ENCODE data around the gene UBE2E1. TPM values are rescaled to one million over a fixed set of nuclear protein-coding genes. Genes with fewer than 3 reads are reported as not detected.
"Not testable (repeated sequence)": the region's sequence is repeated elsewhere in the genome, so short reads cannot be mapped to it uniquely, and the experiment has no call there.

The UBE2E1 gene
- total RNA-seq, 4 donors from 2014 or later = 82.4 to 126 (median 115) TPM

DNA sequence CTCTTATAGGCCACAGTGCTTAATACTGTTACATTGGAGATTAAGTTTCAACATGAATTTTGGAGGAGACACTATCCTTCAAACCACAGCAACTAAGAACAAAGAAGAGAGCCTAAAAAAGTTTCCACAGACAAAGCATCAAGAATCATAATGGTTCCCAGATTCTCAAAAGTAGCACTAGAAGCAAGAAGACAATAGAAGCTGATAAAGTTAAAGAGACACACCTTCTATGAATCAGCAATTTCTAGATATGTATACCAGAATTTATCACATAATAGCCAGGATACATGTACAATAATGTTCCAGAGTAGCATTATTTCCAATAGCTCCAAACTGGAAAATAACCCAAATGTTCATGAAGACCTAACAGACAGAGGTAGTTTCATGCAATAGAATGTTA, 98.8 kb downstream of the UBE2E1 start:
- TF ChIP-seq POLR2A (IDR thresholded peaks at IDR 0.05; ENCODE audit: low read depth) = no peak
- no peak for TF ChIP-seq CTCF (IDR thresholded peaks at IDR 0.05)
- TF ChIP-seq POLR2AphosphoS5 (IDR thresholded peaks at IDR 0.05) = no peak
- no peak for TF ChIP-seq EP300 (IDR thresholded peaks at IDR 0.05)
- Histone ChIP-seq H3K27me3 (no peaks in the 10 kb centered on the region), H3K4me1 (no peaks in the 10 kb centered on the region), H3K36me3 (peaks cover 4 to 44% (median 29%) of the 10 kb centered on the region in 4 donors), H3K4me3 (no peak overlapping the region), H3K27ac (replicated peaks in 1 of 4) (no peak overlapping the region), H3K9me3 (no peaks in the 10 kb centered on the region)
- intact Hi-C loops (cut with DNase I) = no loop called here
- no peak for DNase-seq (ENCODE audit: extremely low spot score)

GRCh38 chr3:23909341-23909740, 103.6 kb downstream of the UBE2E1 start:
- peaks cover 0 to 37% (median 26%) of the 10 kb centered on the region in 4 donors for H3K36me3 ChIP-seq
- H3K4me3 ChIP-seq = no peak overlapping the region
- no peak for DNase-seq (ENCODE audit: extremely low spot score)
- H3K4me1 ChIP-seq = peaks cover 0 to 12% (median 5%) of the 10 kb centered on the region in 4 donors
- no peak overlapping the region for H3K27ac ChIP-seq (replicated peaks in 1 of 4)
- TF ChIP-seq POLR2AphosphoS5 (IDR thresholded peaks at IDR 0.05) = no peak
- no peak for TF ChIP-seq CTCF (IDR thresholded peaks at IDR 0.05)
- TF ChIP-seq POLR2A (IDR thresholded peaks at IDR 0.05; ENCODE audit: low read depth) = no peak
- TF ChIP-seq EP300 (IDR thresholded peaks at IDR 0.05) = no peak
- WGBS = 92% methylated on average over 7 of the region's 7 CpGs
- intact Hi-C loops (cut with DNase I) = no loop called here
- H3K9me3 ChIP-seq = no peaks in the 10 kb centered on the region
- no peaks in the 10 kb centered on the region for H3K27me3 ChIP-seq

DNA sequence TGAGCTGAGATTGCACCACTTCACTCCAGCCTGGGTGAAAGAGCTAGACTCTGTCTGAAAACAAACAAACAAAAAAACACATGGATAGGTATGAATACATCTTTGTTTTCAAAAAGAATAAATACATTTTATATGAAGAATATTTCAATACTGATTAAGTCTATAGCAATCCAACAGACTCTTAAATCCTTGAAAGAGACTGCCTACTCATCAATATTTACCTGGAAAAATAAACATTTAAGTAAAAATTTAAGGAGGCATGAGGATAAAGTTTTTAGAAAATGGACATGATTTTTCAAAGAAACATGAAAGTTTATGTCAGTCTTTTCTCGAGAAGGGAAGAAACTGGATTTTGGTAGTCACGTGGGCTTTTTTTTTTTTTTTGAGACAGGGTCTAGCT, 105.6 kb downstream of the UBE2E1 start:
- no peak overlapping the region for H3K4me3 ChIP-seq
- intact Hi-C loops (cut with DNase I) = no loop called here
- peaks cover 0 to 37% (median 26%) of the 10 kb centered on the region in 4 donors for H3K36me3 ChIP-seq
- no peak overlapping the region for H3K27ac ChIP-seq (replicated peaks in 1 of 4)
- peaks cover 9 to 30% (median 21%) of the 10 kb centered on the region in 4 donors for H3K4me1 ChIP-seq
- DNase-seq (ENCODE audit: extremely low spot score) = no peak
- no peaks in the 10 kb centered on the region for H3K27me3 ChIP-seq
- WGBS = 98% methylated on average over 2 of the region's 2 CpGs
- TF ChIP-seq EP300 (IDR thresholded peaks at IDR 0.05) = no peak
- TF ChIP-seq POLR2AphosphoS5 (IDR thresholded peaks at IDR 0.05) = no peak
- no peak for TF ChIP-seq CTCF (IDR thresholded peaks at IDR 0.05)
- no peak for TF ChIP-seq POLR2A (IDR thresholded peaks at IDR 0.05; ENCODE audit: low read depth)
- H3K9me3 ChIP-seq = no peaks in the 10 kb centered on the region

- H3K27me3 ChIP-seq; H3K9me3 ChIP-seq; H3K27ac ChIP-seq (replicated peaks in 1 of 4); DNase-seq (ENCODE audit: extremely low spot score); H3K4me3 ChIP-seq; intact Hi-C loops (cut with DNase I): not testable (repeated sequence)
- peaks cover 9 to 30% (median 22%) of the 10 kb centered on the region in 4 donors for H3K4me1 ChIP-seq
- WGBS = 98% methylated on average over 3 of the region's 3 CpGs
- peaks cover 0 to 30% (median 22%) of the 10 kb centered on the region in 4 donors for H3K36me3 ChIP-seq
These were observed 106.6 kb downstream of the UBE2E1 start for GRCh38 chr3:23912335-23912734.

- no peak for DNase-seq (ENCODE audit: extremely low spot score)
- no peak overlapping the region for H3K27ac ChIP-seq (replicated peaks in 1 of 4)
- no peaks in the 10 kb centered on the region for H3K9me3 ChIP-seq
- 80% methylated on average over 1 of the region's 1 CpG for WGBS
- H3K4me3 ChIP-seq = no peak overlapping the region
- no peaks in the 10 kb centered on the region for H3K27me3 ChIP-seq
- intact Hi-C loops (cut with DNase I) = no loop called here
- peaks cover 11 to 35% (median 26%) of the 10 kb centered on the region in 4 donors for H3K4me1 ChIP-seq
- TF ChIP-seq POLR2AphosphoS5 (IDR thresholded peaks at IDR 0.05) = no peak
- TF ChIP-seq CTCF (IDR thresholded peaks at IDR 0.05) = no peak
- no peak for TF ChIP-seq EP300 (IDR thresholded peaks at IDR 0.05)
- no peak for TF ChIP-seq POLR2A (IDR thresholded peaks at IDR 0.05; ENCODE audit: low read depth)
- H3K36me3 ChIP-seq = peaks cover 0 to 28% (median 20%) of the 10 kb centered on the region in 4 donors
These were observed 107.4 kb downstream of the UBE2E1 start for GRCh38 chr3:23913182-23913581.
